DND-41 (cell line): Measurements from ENCODE around the gene RPS14.

Source experiments
- ATAC-seq: fragments of 200-7000 bp; cut with Tn5 transposase; 3 replicates; pipeline ENCODE4 v1.9.1; 2021; ENCODE audit warnings: low read depth; ENCODE audit not compliant: insufficient read depth
- DNase-seq: peaks from one replicate; pipeline ENCODE4 v3.0.0-alpha.2; 2020
- H2AFZ ChIP-seq: 2 replicates; pipeline ENCODE4 v1.6.0; 2012; ENCODE audit warnings: low read depth, low read length
- H3K27ac ChIP-seq: 2 replicates; pipeline ENCODE4 v1.5.1; 2012; ENCODE audit warnings: low read length, inconsistent platforms
- H3K27me3 ChIP-seq: fragments of 200-600 bp; sonication (generic); 2 replicates; pipeline ENCODE4 v1.6.0; 2012; ENCODE audit warnings: low read length, mild to moderate bottlenecking, inconsistent platforms; ENCODE audit not compliant: insufficient read depth, poor library complexity
- H3K36me3 ChIP-seq: 2 replicates; pipeline ENCODE4 v1.5.1; 2012; ENCODE audit warnings: low read length, inconsistent platforms; ENCODE audit not compliant: insufficient read depth
- H3K4me1 ChIP-seq: 2 replicates; pipeline ENCODE4 v1.5.1; 2012; ENCODE audit warnings: mild to moderate bottlenecking, low read length; ENCODE audit not compliant: insufficient read depth
- H3K4me2 ChIP-seq: 2 replicates; pipeline ENCODE4 v1.6.0; 2012; ENCODE audit warnings: mild to moderate bottlenecking, moderate library complexity, low read length, inconsistent platforms; ENCODE audit not compliant: insufficient read depth
- H3K4me3 ChIP-seq, 2 experiments: fragments of 200-600 bp in 1 of 2; shearing (Covaris generic) in 1 of 2; 2 replicates each; pipeline ENCODE4 v1.5.1; 2012 to 2016; ENCODE audit warnings: inconsistent platforms in 2 of 2, low read length in 2 of 2, mild to moderate bottlenecking in 2 of 2, low read depth in 1 of 2, moderate library complexity in 1 of 2
- H3K79me2 ChIP-seq: 2 replicates; pipeline ENCODE4 v1.6.0; 2012; ENCODE audit warnings: low read length, inconsistent platforms; ENCODE audit not compliant: insufficient read depth
- H3K9ac ChIP-seq: 2 replicates; pipeline ENCODE4 v1.6.0; 2012; ENCODE audit warnings: low read depth, mild to moderate bottlenecking, inconsistent platforms, low read length, moderate library complexity
- H3K9me3 ChIP-seq: 2 replicates; pipeline ENCODE4 v1.5.1; 2012; ENCODE audit warnings: low read length, moderate library complexity, mild to moderate bottlenecking, inconsistent platforms; ENCODE audit not compliant: insufficient read depth, severe bottlenecking
- H4K20me1 ChIP-seq: 2 replicates; pipeline ENCODE4 v1.6.0; 2012; ENCODE audit warnings: low read length; ENCODE audit not compliant: insufficient read depth
- EZH2 ChIP-seq: IDR thresholded peaks from 3 replicates; pipeline ENCODE4 v1.6.1; 2012; ENCODE audit warnings: borderline replicate concordance, low read depth, mild to moderate bottlenecking, moderate library complexity, low read length, inconsistent platforms; ENCODE audit not compliant: severe bottlenecking
- TF ChIP-seq, protein P1 (sequence below): IDR thresholded peaks from 2 replicates; pipeline ENCODE4 v1.5.1; 2012; ENCODE audit warnings: borderline replicate concordance, low read length, moderate library complexity, mild to moderate bottlenecking; ENCODE audit not compliant: poor library complexity, severe bottlenecking; ENCODE audit errors: extremely low read depth

RPS14 gene

DNA sequence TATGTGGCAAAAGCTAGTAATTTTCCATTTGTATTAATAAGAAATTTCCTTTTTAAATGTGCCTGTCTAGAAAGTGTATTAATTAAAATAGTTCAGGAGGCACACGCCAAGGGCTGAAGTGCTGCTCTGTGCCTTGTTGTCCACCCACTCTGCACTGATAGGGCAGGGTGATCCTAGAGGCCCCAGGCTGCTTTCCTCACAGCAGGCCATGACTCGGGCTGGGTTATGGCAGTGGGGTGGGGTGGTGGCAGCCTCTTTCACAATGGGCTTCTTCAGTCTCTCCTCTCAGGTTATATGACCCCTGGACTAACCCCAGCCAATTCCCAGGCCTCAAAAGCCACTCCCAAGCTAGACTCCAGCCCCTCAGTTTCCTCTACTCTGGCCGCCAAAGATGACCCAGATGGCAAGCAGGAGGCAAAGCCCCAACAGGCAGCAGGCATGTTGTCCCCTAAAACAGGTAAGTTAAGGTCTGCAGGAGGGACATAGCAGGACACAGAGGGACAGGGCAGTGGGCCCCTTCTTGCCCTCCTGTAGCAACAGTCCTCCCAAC lies 56.4 kb downstream of the RPS14 start:
- H3K79me2 ChIP-seq: no peaks in the 10 kb centered on the region
- H3K4me1 ChIP-seq: no peaks in the 10 kb centered on the region
- no peak for TF ChIP-seq EZH2
- TF ChIP-seq, protein P1, sequence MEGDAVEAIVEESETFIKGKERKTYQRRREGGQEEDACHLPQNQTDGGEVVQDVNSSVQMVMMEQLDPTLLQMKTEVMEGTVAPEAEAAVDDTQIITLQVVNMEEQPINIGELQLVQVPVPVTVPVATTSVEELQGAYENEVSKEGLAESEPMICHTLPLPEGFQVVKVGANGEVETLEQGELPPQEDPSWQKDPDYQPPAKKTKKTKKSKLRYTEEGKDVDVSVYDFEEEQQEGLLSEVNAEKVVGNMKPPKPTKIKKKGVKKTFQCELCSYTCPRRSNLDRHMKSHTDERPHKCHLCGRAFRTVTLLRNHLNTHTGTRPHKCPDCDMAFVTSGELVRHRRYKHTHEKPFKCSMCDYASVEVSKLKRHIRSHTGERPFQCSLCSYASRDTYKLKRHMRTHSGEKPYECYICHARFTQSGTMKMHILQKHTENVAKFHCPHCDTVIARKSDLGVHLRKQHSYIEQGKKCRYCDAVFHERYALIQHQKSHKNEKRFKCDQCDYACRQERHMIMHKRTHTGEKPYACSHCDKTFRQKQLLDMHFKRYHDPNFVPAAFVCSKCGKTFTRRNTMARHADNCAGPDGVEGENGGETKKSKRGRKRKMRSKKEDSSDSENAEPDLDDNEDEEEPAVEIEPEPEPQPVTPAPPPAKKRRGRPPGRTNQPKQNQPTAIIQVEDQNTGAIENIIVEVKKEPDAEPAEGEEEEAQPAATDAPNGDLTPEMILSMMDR: no peak
- DNase-seq: no peak
- H4K20me1 ChIP-seq: no peaks in the 10 kb centered on the region
- no peaks in the 10 kb centered on the region for H3K9me3 ChIP-seq
- no peak overlapping the region for H3K4me3 ChIP-seq
- H3K4me2 ChIP-seq: no peak overlapping the region
- H2AFZ ChIP-seq: no peak overlapping the region
- no peak overlapping the region for H3K9ac ChIP-seq
- H3K36me3 ChIP-seq: peaks cover 94% of the 10 kb centered on the region
- H3K27me3 ChIP-seq: no peaks in the 10 kb centered on the region
- no peak overlapping the region for H3K27ac ChIP-seq
- no peak for ATAC-seq

DNA sequence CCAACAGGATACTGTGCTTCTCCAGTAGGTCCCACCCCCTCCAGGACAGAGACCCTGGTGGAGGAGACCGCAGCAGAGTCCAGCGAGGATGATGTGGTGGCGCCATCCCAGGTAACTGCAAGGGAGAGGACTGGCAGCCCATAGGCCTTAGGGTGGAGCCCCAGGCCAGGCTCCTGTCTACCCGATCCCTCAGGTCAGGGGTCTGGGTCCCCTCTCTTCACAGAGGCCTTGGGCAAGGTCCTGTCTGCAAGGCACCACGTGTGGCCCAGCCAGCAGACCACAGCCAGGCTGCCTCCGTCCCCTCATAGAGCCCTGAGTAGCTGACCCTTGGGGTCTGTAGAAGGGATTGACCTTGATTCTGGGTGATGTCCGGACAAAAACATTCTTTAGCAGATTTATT lies 56.9 kb downstream of the RPS14 start:
- Histone ChIP-seq H3K36me3 (peaks cover 94% of the 10 kb centered on the region), H4K20me1 (no peaks in the 10 kb centered on the region), H2AFZ (no peak overlapping the region), H3K79me2 (no peaks in the 10 kb centered on the region), H3K4me1 (no peaks in the 10 kb centered on the region), H3K4me2 (no peak overlapping the region), H3K9ac (no peak overlapping the region), H3K4me3 (no peak overlapping the region), H3K9me3 (no peaks in the 10 kb centered on the region), H3K27ac (no peak overlapping the region), H3K27me3 (no peaks in the 10 kb centered on the region)
- TF ChIP-seq, protein P1: no peak
- TF ChIP-seq EZH2: no peak
- no peak for ATAC-seq
- DNase-seq: no peak
